AG20443 (cell line): ENCODE results near the gene FRMD1.

ENCODE experiments used
- DNase-seq: peaks from one replicate; pipeline ENCODE4 v3.0.0; 2012; ENCODE audit warnings: low spot score, mixed read lengths

Gene FRMD1

GRCh38 chr6:168027521-168027920 is 51.5 kb downstream of the FRMD1 start:
- DNase-seq, result no peak

GRCh38 chr6:168026925-168027324 is 52.1 kb downstream of the FRMD1 start:
- no peak for DNase-seq

- no peak for DNase-seq
These were observed 52.9 kb downstream of the FRMD1 start for GRCh38 chr6:168025831-168026710.

GRCh38 chr6:168024951-168025510 is 54.0 kb downstream of the FRMD1 start:
- no peak for DNase-seq

- DNase-seq, result no peak
These were observed 56.3 kb downstream of the FRMD1 start for GRCh38 chr6:168022488-168023321.

GRCh38 chr6:168021581-168021980 is 57.4 kb downstream of the FRMD1 start:
- no peak for DNase-seq

- DNase-seq, result no peak
These were observed 58.8 kb downstream of the FRMD1 start for GRCh38 chr6:168020242-168020641.

- DNase-seq, result no peak
These were observed 60.3 kb downstream of the FRMD1 start for GRCh38 chr6:168018664-168019063.

- DNase-seq, result no peak
These were observed 61.4 kb downstream of the FRMD1 start for GRCh38 chr6:168017629-168018028.

GRCh38 chr6:168016721-168017525 is 62.1 kb downstream of the FRMD1 start:
- no peak for DNase-seq

GRCh38 chr6:168016176-168016620 is 62.8 kb downstream of the FRMD1 start:
- DNase-seq, result no peak

- DNase-seq, result no peak
These were observed 63.4 kb downstream of the FRMD1 start for GRCh38 chr6:168015482-168016175.

- no peak for DNase-seq
These were observed 64.0 kb downstream of the FRMD1 start for GRCh38 chr6:168015009-168015408.

GRCh38 chr6:168014428-168014827 is 64.6 kb downstream of the FRMD1 start:
- no peak for DNase-seq

- no peak for DNase-seq
These were observed 65.6 kb downstream of the FRMD1 start for GRCh38 chr6:168013250-168013915.

- no peak for DNase-seq
These were observed 66.4 kb downstream of the FRMD1 start for GRCh38 chr6:168012431-168013249.

- DNase-seq, result no peak
These were observed 67.7 kb downstream of the FRMD1 start for GRCh38 chr6:168011291-168011690.

- DNase-seq, result no peak
These were observed 69.7 kb downstream of the FRMD1 start for GRCh38 chr6:168009331-168009730.

GRCh38 chr6:168007592-168008338 is 71.2 kb downstream of the FRMD1 start:
- peak; percentile 87 for DNase-seq
